Psoas muscle (tissue), 8 donors: Measurements from ENCODE around the gene PTP4A2. TPM values are rescaled to one million over a fixed set of nuclear protein-coding genes. Genes with fewer than 3 reads are reported as not detected.
"Not testable (repeated sequence)": the region's sequence is repeated elsewhere in the genome, so short reads cannot be mapped to it uniquely, and the experiment has no call there.

Source experiments
- ATAC-seq, 4 donors: fragments of 200-7000 bp; cut with Tn5 transposase; one replicate each; pipeline ENCODE4 v1.9.1; 2020; ENCODE audit warnings: moderate library complexity in 3 of 4, mild to moderate bottlenecking in 2 of 4
- DNase-seq, 2 donors: peaks; one replicate each; pipeline ENCODE4 v3.0.0-alpha.2; 2020
- H3K27ac ChIP-seq: fragments of 200-600 bp; one replicate; pipeline ENCODE4 v1.8.0; 2022
- H3K27me3 ChIP-seq, 3 donors: fragments of 200-600 bp in 1 of 3; one replicate each; pipeline versions ENCODE4 v1.6.1 to v1.8.0; 2013 to 2022; ENCODE audit warnings: low read length in 2 of 3, mild to moderate bottlenecking in 2 of 3, moderate library complexity in 1 of 3; ENCODE audit not compliant: insufficient read depth in 3 of 3
- H3K36me3 ChIP-seq, 2 donors: fragments of 200-600 bp in 1 of 2; one replicate each; pipeline versions ENCODE4 v1.6.1 to v1.8.0; 2013 to 2022; ENCODE audit warnings: low read depth in 1 of 2, mild to moderate bottlenecking in 1 of 2, moderate library complexity in 1 of 2; ENCODE audit not compliant: insufficient read depth in 1 of 2
- H3K4me1 ChIP-seq: fragments of 200-600 bp; one replicate; pipeline ENCODE4 v1.8.0; 2022
- H3K4me3 ChIP-seq: fragments of 200-600 bp; one replicate; pipeline ENCODE4 v1.8.0; 2022; ENCODE audit warnings: mild to moderate bottlenecking
- H3K9me3 ChIP-seq: fragments of 200-600 bp; one replicate; pipeline ENCODE4 v1.8.0; 2022
- WGBS, 3 donors: extraction: QIAGEN DNeasy Blood & Tissue Kit; methylation state at CpG; one replicate each; pipeline versions ENCODE4 v1.1.6 to v1.1.7; 2013; 5-methylcytosine and 5-hydroxymethylcytosine counted together
- intact Hi-C, 2 donors: fragments of 100-400 bp; cut with DNase I; formaldehyde crosslinking; loops; one replicate each; pipeline versions ENCODE4 v1.11.0 to v1.14.2; 2022
- polyA plus RNA-seq, 3 donors: library from polyadenylated mRNA; stranded (reverse); fragments of 200-250 nt; gene quantifications; one replicate each; pipeline ENCODE4 v1.2.3, GENCODE V29; 2013
- total RNA-seq, 4 donors: library from RNA; stranded (reverse); fragmentation: NEBNext Ultra II Directional in 2 of 4; extraction: Animal tissue kit (Norgen Biotek cat#: 25700) in 2 of 4; gene quantifications; one replicate each; pipeline versions ENCODE4 v1.2.1 to v1.2.4, GENCODE V29; 2021 to 2023
- TF ChIP-seq, protein P1 (sequence below): fragments of 200-600 bp; IDR thresholded peaks from one replicate; pipeline ENCODE4 v1.8.0; 2022; ENCODE audit warnings: antibody characterized with exemption
- donor health status: healthy with polysubstance abuse.
- donor health status: DM: no; HTN: no; CAD: no; lungs with moderate emphysema.
- donor health status: Bipolar disorder and iron deficiency.
- donor health status: healthy.
- donor health status: DM: yes; HTN: yes; CAD: no.
- donor health status: DM: no; HTN: no; CAD: no.
- donor health status: DM: no; HTN: no; CAD: no.
- donor health status: DM: yes; HTN: yes; CAD: no.

The PTP4A2 gene
- total and polyA plus RNA-seq, 7 donors = 246 to 729 (median 370) TPM

DNA sequence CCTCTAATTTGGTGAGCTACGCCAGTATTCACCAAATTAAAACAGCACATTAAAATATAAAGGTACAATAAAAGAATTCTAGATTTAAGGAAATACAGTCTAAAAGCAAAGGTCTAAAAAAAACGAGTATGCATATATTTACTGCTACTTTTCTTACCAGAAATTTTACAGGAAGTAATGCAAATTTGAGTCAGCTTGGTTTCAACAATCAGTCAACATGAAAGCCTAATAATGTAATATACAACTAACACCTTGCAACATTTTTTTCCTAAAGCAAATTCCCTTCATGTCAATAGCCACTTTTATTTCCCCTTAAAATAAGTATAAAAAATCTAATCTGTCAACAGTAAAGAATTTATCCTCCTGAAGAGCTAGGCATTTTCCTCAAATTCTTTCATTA is 11.9 kb downstream of the PTP4A2 start:
- no peaks in the 10 kb centered on the region for H3K9me3 ChIP-seq
- H3K27ac ChIP-seq = peak overlapping the region; percentile 11
- WGBS, 3 donors = 73 to 77% (median 75%) methylated on average over 2 of the region's 2 CpGs
- peaks cover 84% of the 10 kb centered on the region for H3K4me1 ChIP-seq
- H3K27me3 ChIP-seq = no peaks in the 10 kb centered on the region
- H3K4me3 ChIP-seq = no peak overlapping the region
- ATAC-seq (no peak), DNase-seq (no peak)
- TF ChIP-seq, protein P1, sequence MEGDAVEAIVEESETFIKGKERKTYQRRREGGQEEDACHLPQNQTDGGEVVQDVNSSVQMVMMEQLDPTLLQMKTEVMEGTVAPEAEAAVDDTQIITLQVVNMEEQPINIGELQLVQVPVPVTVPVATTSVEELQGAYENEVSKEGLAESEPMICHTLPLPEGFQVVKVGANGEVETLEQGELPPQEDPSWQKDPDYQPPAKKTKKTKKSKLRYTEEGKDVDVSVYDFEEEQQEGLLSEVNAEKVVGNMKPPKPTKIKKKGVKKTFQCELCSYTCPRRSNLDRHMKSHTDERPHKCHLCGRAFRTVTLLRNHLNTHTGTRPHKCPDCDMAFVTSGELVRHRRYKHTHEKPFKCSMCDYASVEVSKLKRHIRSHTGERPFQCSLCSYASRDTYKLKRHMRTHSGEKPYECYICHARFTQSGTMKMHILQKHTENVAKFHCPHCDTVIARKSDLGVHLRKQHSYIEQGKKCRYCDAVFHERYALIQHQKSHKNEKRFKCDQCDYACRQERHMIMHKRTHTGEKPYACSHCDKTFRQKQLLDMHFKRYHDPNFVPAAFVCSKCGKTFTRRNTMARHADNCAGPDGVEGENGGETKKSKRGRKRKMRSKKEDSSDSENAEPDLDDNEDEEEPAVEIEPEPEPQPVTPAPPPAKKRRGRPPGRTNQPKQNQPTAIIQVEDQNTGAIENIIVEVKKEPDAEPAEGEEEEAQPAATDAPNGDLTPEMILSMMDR = no peak
- H3K36me3 ChIP-seq = no peaks in the 10 kb centered on the region
- intact Hi-C loops = loop anchor here (5.0 kb wide), 1 partner anchor 36 kb away; no protein-coding TSS in a partner anchor

DNA sequence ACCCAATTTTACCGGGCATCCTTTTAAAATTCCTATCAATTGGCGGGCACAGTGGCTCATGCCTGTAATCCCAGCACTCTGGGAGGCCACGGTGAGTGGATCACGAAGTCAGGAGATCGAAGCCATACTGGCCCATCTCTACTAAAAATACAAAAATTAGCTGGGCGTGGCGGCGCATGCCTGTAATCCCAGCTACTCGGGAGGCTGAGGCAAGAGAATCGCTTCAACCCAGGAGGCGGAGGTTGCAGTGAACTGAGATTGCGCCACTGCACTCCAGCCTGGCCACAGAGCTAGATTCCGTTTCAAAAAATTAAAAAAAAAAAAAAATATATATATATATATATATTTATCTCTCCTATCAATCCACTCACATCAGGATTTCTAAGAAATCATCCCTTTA is 12.3 kb downstream of the PTP4A2 start:
- ATAC-seq, H3K36me3 ChIP-seq, H3K9me3 ChIP-seq, H3K4me3 ChIP-seq, H3K27me3 ChIP-seq, DNase-seq: not testable (repeated sequence)
- WGBS, 3 donors = 93 to 95% (median 93%) methylated on average over 13 of the region's 13 CpGs
- peaks cover 80% of the 10 kb centered on the region for H3K4me1 ChIP-seq
- intact Hi-C loops = loop anchor here (5.0 kb wide), 1 partner anchor 36 kb away; no protein-coding TSS in a partner anchor
- peak overlapping the region; percentile 11 for H3K27ac ChIP-seq

DNA sequence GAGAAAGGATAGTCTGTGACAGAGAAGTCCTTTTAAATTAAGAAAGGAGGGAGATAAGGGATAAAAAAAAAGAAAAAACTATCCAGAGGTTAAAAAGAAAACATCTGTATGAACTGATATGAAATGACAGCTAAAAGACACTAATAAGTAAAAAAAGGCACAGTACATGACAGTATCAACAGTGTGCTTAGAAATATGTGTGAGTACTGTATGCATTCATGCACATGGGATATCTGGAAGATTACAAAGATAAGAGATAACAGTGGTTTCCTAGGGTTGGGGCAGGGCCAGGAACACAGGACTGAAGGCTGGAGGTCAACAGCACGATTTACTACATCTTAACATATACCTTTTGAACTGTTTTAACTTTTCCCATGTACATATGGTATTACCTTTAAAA is 13.3 kb downstream of the PTP4A2 start:
- Histone ChIP-seq H3K4me3 (peak overlapping the region; percentile 26), H3K27ac (peak overlapping the region; percentile 1), H3K4me1 (peaks cover 73% of the 10 kb centered on the region), H3K9me3 (no peaks in the 10 kb centered on the region), H3K27me3 (no peaks in the 10 kb centered on the region), H3K36me3 (no peaks in the 10 kb centered on the region)
- no peak for DNase-seq
- no peak for ATAC-seq
- intact Hi-C loops = loop anchor here (5.0 kb wide), 1 partner anchor 37 kb away; no protein-coding TSS in a partner anchor
- 17 to 32% (median 30%) methylated on average over 1 of the region's 1 CpG for WGBS, 3 donors
- TF ChIP-seq, protein P1 = no peak

DNA sequence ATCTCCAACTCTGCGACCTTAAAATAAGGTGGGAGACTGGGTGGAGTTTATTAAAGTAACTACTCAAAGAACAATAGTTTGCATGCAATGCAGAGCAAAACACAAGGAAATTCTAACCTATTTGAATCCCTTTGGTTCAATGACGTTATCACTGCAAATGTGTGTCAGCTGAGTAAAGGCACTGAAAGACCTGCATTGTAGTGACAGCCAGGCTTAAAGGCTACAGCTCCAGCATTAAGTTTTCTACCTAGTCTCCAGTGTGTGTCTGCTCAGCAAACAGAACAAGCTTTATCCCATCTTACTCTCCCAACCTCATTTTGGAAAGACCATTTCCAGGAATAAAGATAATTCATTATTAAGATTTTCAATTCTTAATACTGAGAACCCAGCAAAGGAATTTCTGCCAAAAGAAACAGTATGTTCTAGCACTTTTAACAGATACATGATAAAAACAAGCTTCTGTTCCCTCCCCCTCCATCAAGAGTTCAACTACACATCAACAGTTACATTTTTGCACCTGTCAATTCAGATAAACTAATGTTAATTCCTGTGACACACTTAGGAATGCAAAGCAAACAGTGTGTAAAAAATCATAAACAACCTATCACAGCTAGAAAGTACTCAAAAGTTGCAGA is 14.2 kb downstream of the PTP4A2 start:
- no peaks in the 10 kb centered on the region for H3K9me3 ChIP-seq
- intact Hi-C loops = no loop called here
- ATAC-seq (no peak), DNase-seq (no peak)
- peak overlapping the region; percentile 51 for H3K27ac ChIP-seq
- 45 to 53% (median 51%) methylated on average over 2 of the region's 2 CpGs for whole genome bisulfite sequencing, 3 donors
- H3K27me3 ChIP-seq = no peaks in the 10 kb centered on the region
- TF ChIP-seq, protein P1 = no peak
- no peaks in the 10 kb centered on the region for H3K36me3 ChIP-seq
- H3K4me1 ChIP-seq = peaks cover 67% of the 10 kb centered on the region
- H3K4me3 ChIP-seq = peak overlapping the region; percentile 26

DNA sequence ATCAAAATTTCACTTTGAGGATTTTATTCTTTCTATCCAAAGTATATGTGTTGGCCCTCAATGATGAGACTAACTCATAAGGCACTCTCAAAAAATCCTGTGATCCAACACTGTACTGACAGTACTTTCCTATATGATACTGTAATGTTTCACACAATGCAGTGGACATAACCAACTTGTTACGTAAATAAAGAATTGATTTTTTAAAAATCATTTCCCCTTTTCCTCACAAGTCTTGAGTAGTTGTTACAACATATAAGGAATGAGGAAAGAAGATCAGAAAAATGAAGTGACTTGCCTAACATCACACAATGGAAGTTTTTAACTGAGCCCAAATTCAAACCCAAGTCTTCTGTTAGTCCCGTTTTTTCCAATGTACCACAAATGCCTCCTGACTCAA is 17.2 kb downstream of the PTP4A2 start:
- H3K27ac ChIP-seq = peak overlapping the region; percentile 14
- WGBS, 3 donors = 68 to 81% (median 74%) methylated on average over 2 of the region's 2 CpGs
- DNase-seq (no peak), ATAC-seq (no peak)
- H3K4me1 ChIP-seq = peaks cover 50% of the 10 kb centered on the region
- H3K27me3 ChIP-seq = no peaks in the 10 kb centered on the region
- H3K36me3 ChIP-seq = peaks cover 0 to 29% of the 10 kb centered on the region in 2 donors
- no peaks in the 10 kb centered on the region for H3K9me3 ChIP-seq
- no peak overlapping the region for H3K4me3 ChIP-seq
- TF ChIP-seq, protein P1 = no peak
- intact Hi-C loops = no loop called here
